Measurements from ENCODE around the gene ANO4. TPM values are rescaled to one million over a fixed set of nuclear protein-coding genes. Genes with fewer than 3 reads are reported as not detected.

Gene ANO4
- total and polyA plus RNA-seq, 2 of the 8 experiments (the other 6 are each of a cell fraction or from before 2014, with no cell fraction given), result 1.1 to 3.4 TPM

- H2AFZ ChIP-seq (ENCODE audit: low read length), result no peak overlapping the region
- CTCF ChIA-PET (ENCODE audit: partially characterized antibody), result no interaction called here
Measured at GRCh38 chr12:100798286-100799160, 3.9 kb downstream of the ANO4 start.

More at GRCh38 chr12:100798286-100799160, 3.9 kb downstream of the ANO4 start:
- Histone ChIP-seq H3K23me2 (ENCODE audit: low read depth, low read length) (no peaks in the 10 kb centered on the region), H3K56ac (replicated peaks; ENCODE audit: insufficient read length, low read depth, low read length) (no peak overlapping the region), H3K4ac (replicated peaks; ENCODE audit: insufficient read length, low read depth, low read length) (no peak overlapping the region), H3K79me2 (ENCODE audit: control insufficient read depth in 1 of 2, insufficient read depth in 2 of 2, low read length in 2 of 2) (no peaks in the 10 kb centered on the region), H4K20me1 (replicated peaks in 1 of 2; ENCODE audit: control insufficient read depth in 1 of 2, insufficient read depth in 2 of 2, low read length in 2 of 2) (no peaks in the 10 kb centered on the region), H4K91ac (replicated peaks; ENCODE audit: insufficient read length, low read length) (no peak overlapping the region), H3K14ac (ENCODE audit: insufficient read length) (no peak overlapping the region), H3K23ac (ENCODE audit: insufficient read length) (no peak overlapping the region), H2BK5ac (ENCODE audit: low read depth, low read length) (no peak overlapping the region), H4K8ac (ENCODE audit: extremely low read depth, insufficient read depth, low read length) (no peak overlapping the region), H3K79me1 (ENCODE audit: low read depth, low read length) (no peaks in the 10 kb centered on the region), H3K27me3 (replicated peaks in 1 of 4; ENCODE audit: control insufficient read depth in 3 of 4, extremely low read depth in 1 of 4, insufficient read depth in 3 of 4, low read length in 3 of 4) (peaks cover 0 to 4% (median 2%) of the 10 kb centered on the region in 4 experiments; a peak in 4 of 7 replicates), H2BK120ac (replicated peaks; ENCODE audit: low read depth, low read length) (no peak overlapping the region), H2BK20ac (ENCODE audit: low read length) (no peak overlapping the region), H3K4me2 (ENCODE audit: insufficient read depth in 1 of 2, low read depth in 2 of 2, low read length in 2 of 2) (no peak overlapping the region), H3K9ac (replicated peaks in 1 of 4; ENCODE audit: extremely low read depth in 1 of 4, low read depth in 3 of 4, low read length in 3 of 4) (no peak overlapping the region), H4K5ac (ENCODE audit: insufficient read length, low read depth, low read length) (no peak overlapping the region), H2BK12ac (ENCODE audit: low read depth, low read length) (no peak overlapping the region), H3K4me1 (replicated peaks in 1 of 4; ENCODE audit: control insufficient read depth in 3 of 4, insufficient read depth in 4 of 4, low read length in 3 of 4) (peaks cover 4 to 17% (median 12%) of the 10 kb centered on the region in 4 experiments), H2AK5ac (ENCODE audit: low read depth, low read length) (no peak overlapping the region), H3K36me3 (ENCODE audit: control insufficient read depth in 2 of 4, insufficient read depth in 4 of 4, low read length in 3 of 4) (no peaks in the 10 kb centered on the region), H2BK15ac (ENCODE audit: low read length) (no peak overlapping the region), H3K4me3 (ENCODE audit: extremely low read depth in 1 of 4, insufficient read depth in 2 of 4, low read depth in 3 of 4, low read length in 4 of 4) (no peak overlapping the region), H3K27ac (ENCODE audit: low read depth, low read length) (no peak overlapping the region), H3K18ac (ENCODE audit: extremely low read depth, low read length) (no peak overlapping the region), H3K9me3 (ENCODE audit: insufficient read depth in 2 of 2, low read depth in 1 of 2, low read length in 1 of 2) (no peaks in the 10 kb centered on the region)
- POLR2A ChIA-PET (ENCODE audit: partially characterized antibody), result no interaction called here
- 85% methylated on average over 3 of the region's 3 CpGs; no CpG with 5 or more reads in 1 of the 2 experiments for WGBS, 2 experiments (ENCODE audit: extremely low coverage in 1 of 2, insufficient coverage in 1 of 2, insufficient read length in 1 of 2, insufficient replicate concordance in 2 of 2, low coverage in 1 of 2, low lambda C conversion rate in 2 of 2, missing lambda C conversion rate in 1 of 2)
- no peak for TF ChIP-seq SUZ12 (IDR thresholded peaks at IDR 0.05; ENCODE audit: low read length)
- no peak for TF ChIP-seq EGR1 (IDR thresholded peaks at IDR 0.05; ENCODE audit: borderline replicate concordance, low read depth, low read length)
- no peak for TF ChIP-seq RFX5 (IDR thresholded peaks at IDR 0.05; ENCODE audit: borderline replicate concordance, low read depth, low read length)
- no peak for TF ChIP-seq TCF12 (IDR thresholded peaks at IDR 0.05; ENCODE audit: low read depth, low read length)
- no peak for TF ChIP-seq SIX5 (IDR thresholded peaks at IDR 0.05; ENCODE audit: low read depth, low read length)
- peak; percentile 13 for FAIRE-seq
- DNase-seq (ENCODE audit: low read depth in 1 of 2, low spot score in 2 of 2), result no peak
